GM19043 (cell line): Measurements from ENCODE around the gene BEX2.
A peak's percentile ranks its signal among the peaks of the same experiment; 100 is the strongest.
"Not testable (repeated sequence)": the region's sequence is repeated elsewhere in the genome, so short reads cannot be mapped to it uniquely, and the experiment has no call there.

ENCODE experiments used
- ATAC-seq: cut with Tn5 transposase; IDR thresholded peaks from one replicate; pipeline ENCODE4 v1.9.1; 2021; ENCODE audit warnings: low read depth; ENCODE audit not compliant: unreplicated experiment

BEX2 gene

DNA sequence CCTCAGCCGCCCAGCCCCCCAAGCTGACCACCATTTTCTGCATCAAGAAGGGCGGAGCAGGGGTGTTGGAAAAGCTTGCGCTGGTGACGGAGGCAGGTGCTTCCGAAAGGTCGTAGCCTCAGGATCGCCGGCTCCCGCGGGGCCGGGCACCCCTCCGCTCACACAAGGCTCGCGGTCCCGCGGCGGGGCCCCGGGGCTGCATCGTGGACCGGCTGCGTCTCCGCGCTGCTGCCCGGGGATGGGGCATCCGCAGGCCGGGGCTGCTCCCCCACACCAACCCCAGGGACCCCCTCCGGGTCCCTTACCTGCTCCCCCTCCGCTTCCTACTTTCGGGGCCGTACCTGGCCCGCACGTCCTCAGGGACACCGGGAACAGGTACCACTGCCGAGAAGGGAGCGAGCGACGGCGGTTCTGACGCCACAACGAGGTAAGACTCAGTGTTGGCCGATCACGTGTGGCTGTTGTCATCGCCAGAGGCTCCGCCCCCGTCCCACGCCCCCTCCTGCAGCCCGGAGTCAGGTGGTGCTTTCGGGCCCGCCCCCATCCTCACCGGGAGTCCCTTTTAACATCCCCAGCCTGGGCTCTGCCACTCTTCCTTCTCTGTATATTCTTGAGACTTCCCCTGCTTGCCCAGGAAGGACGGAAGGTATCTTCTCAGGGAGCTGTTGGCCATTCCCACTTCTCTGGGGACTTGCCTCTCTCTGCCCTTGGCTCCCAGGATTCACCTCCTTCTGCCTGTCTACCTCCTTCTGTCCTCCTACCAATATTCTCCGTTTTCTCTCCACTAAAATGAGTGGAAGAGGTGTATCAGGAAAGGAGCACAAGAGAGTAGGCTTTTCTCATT, at the start of gene BEX2:
BEX2 (minus strand) TSS at position 436 of the 844 bp plus-strand sequence. CDS start 1,014 bp downstream, outside the sequence.
- peak; percentile 95 for ATAC-seq

DNA sequence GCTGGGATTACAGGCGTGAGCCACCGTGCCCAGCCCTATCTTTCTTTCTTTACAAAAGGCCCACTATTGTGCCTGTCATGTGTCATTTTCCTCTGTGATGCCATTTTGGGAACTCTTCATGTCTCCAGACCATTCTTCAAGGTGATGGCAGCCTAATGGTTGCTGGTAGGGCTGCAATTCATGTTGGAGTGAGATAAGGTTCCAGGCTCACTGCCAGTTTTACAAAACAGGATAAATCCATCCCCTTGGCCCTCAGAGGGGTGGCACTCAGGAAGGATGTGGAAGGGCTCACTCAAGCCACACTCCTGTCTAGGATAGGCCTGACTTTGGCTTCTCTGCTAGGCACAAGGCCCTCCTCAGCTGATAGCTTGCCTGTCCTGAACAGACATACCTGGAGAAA, 49.3 kb upstream of the BEX2 start:
- no peak for ATAC-seq

DNA sequence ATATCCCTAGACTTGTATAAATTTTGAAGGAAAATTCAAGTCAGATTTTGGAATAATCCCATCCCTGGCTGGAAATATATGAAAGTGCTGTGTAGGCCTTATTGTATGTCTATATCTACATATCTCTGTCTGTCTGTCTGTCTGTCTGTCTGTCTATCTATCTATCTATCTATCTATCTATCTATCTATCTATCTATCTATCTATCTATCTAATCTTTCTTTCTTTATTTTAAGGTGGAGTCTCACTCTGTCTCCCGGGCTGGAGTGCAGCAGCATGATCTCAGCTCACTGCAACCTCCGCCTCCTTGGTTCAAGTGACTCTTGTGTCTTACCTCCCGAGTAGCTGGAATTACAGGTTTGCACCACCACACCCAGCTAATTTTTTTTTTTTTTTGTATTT, 48.8 kb upstream of the BEX2 start:
- ATAC-seq, result not testable (repeated sequence)

DNA sequence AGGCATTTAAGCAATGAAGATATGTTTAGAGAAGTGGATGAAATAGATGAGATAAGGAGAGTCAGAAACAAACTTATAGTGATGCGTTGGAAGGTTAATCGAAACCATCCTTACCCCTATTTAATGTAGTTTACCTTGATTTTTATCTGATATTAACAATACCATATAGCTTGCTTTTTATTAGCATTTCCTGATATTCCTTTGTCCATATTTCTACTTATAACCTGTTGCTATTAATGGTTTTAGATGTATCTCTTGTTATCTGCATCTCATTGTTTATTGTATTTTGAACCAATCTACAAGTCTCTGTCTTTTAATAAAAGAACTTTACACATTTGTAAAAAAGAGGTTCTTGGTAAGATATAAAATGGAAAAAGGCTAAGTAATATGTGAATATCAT, 47.1 kb upstream of the BEX2 start:
- ATAC-seq, result no peak

DNA sequence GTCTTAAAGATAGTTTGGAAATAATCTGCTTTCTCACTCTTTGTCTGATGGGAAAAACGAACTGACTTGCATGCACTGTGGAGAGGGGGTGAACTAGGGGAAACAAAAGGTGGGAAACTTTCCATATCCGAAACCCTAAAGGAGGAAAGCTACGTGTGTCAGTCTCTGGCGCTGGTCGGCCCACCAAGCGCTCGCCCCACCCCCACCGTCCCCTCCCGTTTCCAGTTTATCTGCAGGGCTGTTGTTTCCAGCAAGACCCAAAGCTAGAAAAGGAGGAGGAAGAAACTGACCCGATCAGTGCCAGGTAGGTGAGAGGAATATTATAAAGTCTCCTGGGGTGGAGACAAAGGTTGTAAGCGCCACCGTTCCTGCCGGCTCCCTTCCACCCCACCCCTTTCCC, 46.1 kb upstream of the BEX2 start:
- no peak for ATAC-seq

DNA sequence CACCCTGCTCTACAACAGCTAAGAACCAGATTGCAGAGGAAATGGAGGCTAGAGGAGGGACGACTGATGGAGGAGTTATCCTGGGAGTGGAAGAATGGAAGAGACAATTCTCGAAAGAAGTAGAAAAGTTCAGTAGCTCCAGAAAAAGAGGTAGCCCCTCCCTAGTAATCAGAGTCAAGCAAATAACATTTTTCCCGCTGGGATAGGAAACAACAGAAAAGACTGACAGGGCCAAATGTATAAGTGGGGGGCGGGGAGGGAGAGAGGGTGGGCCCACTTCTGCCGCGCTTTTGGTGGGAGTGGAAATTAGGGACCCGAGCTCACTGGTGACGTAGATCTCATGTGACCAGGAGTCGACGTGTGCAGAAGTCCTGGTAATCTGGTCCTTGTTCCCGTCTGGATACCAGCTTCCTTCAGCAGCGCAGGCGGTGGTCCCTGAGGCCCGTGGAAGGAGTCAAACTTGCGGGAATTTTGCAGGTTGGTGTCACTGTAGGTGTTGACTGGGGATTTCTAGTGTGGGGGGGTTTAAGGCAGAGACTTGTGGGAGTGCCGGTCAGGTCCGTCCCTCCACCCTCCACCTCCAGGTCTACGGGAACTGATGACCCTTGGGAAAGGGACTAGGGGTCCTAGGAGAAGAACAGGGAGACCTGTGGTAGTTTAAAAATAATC, 45.5 kb upstream of the BEX2 start, which contains the start of gene TCEAL9:
TCEAL9 (plus strand) TSS at position 377 of the 669 bp plus-strand sequence. CDS start 1,179 bp downstream, outside the sequence.
- ATAC-seq, result peak; percentile 49

DNA sequence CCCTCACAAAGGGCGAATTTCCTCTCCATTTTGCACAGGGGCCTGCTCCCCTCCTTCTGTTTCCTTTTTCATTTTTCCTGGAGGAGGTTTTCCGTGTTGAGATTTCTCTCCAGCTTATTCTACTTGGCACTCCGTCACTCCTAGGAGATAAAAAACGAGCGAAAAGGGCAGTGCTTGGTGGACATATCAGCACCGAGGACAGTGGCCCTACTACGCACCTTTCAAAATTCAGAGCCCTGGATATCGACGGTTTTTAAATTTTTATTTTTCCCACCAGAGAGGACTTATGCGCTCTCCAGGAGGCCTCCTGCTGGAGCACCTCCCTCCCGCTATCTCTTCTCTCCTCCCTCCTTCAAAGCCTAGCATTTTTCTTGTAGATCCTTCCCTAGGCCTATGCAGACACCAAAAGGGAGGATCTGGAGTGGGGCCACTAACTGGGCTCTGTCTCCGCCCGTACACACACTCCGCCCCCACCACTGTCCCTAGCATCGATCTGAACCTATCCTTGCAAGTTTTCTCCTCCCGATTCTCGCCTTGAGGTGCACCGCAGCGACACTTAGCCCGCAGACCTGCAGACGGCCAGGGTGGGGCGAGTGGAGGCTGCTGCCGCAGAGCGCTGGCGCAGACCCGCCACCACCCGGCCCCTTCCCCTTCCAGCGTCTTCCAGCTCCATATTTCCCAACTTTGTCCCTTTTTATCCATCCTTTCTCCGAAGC, 37.0 kb upstream of the BEX2 start:
- no peak for ATAC-seq

DNA sequence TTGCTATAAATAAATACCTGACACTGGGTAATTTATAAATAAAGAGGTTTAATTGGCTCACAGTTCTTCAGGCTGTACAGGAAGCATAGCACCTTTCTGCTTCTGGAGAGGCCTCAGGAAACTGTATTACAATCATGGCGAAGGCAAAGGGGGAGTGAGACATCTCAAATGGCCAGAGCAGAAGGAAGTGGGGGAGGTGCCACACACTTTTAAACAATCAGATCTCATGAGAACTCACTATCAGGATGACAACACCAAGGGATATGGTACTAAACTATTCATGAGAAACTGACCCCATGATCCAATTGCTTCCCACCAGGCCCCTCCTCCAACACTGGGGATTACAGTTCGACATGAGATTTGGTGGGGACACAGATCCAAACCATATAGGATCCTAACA, 33.8 kb upstream of the BEX2 start:
- no peak for ATAC-seq

DNA sequence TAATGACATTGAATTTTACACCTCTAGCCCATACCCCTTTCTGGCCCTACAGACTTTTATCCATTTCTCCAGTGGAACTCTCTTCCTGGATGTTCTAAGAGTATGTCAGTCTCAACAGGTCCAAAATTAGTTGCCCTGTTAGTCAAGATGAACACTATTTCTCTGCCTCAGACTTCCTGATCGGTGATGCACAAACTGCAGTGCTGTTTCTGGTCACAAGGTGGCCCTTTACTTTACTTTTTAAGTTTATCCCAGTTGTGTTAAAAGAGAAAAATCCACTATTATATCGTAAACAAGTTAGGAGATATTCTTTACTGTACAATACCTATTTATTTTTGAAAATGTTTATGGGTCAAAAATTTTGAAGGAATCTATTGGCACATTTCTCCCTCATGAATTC, 32.3 kb upstream of the BEX2 start:
- no peak for ATAC-seq

DNA sequence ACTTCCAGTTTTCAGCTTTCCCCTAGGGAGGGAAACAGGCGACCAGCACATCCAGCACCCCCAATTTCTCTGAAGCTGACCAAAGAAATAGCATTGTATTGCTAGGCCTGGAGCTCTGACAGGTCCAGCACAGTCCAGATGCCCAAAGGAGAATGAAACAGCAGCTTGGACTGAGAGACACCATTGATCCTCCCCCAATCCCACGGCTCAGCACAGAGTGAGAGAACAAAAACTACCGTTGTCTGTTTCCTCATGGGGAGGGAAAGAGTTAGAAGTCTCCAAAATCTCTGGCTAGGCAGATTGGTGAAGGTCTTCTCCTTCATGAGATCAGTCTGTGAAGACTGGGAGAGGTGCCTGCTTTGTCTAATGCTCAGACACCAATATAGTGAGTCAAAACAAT, 27.9 kb upstream of the BEX2 start:
- ATAC-seq, result no peak

DNA sequence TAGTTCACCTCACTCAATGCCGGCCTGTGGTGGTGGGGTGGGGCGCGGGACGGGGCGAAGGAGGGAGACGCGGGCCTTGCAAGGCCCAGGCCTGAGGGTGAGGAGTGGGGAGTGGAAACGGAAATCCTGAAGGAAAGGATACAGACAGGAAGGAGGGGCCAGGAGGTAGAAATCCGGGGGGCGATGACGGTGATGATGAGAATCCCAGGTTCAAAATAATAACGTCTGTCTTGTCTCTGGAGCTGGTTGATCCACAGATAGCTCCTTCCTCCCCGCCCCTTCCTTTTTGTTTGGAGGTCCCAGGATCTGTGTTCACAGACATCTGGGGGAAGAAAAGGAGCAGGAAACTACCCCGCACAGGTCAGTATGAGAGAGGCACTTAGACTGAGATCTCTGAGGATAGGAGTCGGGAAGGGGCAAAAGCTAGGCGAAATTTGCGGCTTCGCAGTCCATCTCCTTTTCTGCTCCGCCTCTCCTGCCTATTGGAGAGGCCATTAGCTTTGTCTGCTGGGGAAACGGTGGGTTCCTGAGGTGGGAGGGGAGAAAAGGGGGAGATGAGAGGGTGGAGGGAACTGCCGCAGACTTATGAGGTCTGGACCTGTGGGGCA, 20.0 kb upstream of the BEX2 start:
- ATAC-seq, result no peak

DNA sequence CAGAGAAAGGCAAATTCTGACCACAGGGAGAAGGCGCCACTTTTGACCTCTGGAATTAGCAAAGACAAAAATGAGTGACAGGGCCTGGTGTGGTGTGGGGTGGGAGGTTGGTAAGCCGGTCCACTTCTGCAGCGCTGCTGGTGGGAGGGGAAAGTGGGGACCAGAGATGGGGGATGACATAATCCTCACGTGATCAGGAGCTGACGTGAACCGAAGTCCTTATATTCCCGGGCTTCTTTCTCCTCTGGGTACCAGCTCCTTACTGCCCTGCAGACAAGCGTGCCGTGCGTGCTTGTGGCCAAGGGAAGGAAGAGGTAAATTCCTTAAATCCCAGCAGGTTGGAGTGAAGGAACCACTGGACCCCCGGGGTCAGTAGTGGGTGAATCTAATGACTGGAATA, 19.2 kb upstream of the BEX2 start, which contains the start of gene TCEAL7:
TCEAL7 (plus strand) TSS at position 249 of the 400 bp plus-strand sequence. CDS start 1,165 bp downstream, outside the sequence.
- no peak for ATAC-seq

DNA sequence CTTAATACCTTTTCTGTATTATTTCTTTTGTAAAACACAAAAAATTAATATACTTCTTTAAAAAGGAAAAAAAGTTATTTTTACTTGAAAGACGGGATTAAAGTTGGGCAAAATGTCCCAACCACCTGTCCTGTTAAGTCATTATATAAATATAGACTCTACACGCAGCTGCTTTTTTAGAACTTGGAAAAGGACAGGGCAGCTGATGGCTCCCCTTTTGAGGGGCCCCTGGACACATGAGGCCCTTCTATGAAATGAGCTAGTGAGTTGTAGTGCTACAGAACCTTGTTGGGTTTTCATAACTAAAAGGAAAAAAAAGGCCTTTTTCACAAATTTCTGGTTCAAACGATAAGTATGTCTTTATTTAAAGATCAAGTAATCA, 600 bp upstream of the BEX2 start:
- no peak for ATAC-seq

DNA sequence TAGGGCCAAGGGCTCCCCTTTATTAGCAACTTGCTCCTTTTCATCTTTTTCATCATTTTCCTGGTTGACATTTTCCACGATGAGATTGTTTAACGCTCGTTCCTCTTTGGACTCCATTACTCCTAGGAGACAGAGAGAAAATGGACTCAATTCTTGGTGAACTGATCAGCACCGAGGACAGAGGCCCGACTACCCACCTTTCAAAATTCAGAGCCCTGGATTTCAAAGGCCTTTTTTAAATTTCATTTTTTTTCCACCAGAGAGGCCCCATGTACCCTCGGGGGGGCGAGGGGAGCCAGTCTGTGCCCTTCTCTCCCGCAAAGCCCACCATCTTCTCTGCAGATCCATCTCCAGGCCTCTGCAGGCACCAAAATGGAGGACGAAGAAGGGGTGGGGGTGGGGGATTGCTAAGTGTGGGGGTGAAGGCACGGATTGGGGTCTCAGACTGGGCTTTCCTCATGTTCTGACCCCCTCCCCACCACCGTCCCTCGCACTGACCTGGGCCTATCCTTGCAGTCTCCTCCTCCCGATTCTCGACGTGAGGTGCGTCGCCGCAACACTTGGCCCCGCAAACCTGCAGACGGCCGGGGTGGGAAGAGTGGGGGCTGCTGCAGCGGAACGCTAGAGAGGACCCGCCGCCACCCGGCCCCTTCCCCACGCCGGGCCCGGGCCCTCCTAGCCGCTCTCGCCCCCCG, 783 bp downstream of the BEX2 start:
- ATAC-seq, result no peak

DNA sequence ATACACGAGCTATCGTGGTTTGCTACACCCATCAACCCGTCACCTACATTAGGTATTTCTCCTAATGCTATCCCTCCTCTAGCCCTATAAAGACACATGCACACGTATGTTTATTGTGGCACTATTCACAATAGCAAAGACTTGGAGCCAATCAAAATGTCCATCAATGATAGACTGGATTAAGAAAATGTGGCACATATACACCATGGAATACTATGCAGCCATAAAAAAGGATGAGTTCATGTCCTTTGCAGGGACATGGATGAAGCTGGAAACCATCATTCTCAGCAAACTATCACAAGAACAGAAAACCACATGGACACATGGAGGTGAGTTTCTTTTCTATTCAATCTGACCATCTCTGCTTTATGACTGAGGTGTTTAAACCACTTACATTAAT, 5.1 kb downstream of the BEX2 start:
- ATAC-seq, result not testable (repeated sequence)

DNA sequence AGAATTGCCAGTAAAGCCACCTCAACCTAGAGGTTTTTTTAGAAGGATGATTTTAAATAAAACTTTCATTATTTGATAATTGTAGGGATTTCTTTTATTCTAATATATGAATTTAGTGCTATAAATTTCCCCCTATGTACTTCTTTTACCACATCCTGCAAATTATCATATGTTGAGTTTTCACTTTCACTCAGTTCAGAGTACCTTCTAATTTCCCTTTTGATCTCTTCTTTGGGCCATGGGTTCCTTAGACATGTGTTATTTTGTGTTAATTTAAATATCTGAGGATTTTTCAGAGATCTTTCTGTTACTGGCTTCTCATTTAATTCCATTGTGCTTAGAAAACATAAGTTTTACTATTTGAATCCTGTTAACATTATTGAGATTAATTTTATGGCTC, 6.1 kb downstream of the BEX2 start:
- no peak for ATAC-seq

DNA sequence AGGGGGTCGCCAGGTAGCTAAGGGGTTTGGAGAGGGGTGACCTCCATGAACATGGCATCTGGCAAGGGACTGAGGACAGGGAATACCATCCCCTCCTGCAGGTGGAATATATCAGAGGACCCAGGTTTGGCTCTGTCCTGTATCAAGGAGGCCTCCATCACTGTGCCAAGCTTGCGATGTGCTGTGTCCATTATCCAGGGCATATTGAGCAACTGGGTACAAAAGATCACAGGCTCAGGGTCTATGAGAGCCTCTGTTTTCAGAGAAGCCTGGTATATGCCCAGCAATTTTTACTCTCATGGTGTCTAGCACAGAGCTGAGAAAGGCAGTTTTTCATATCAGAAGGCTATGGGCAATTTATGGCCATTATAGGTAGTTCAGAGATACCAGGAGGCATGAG, 17.7 kb downstream of the BEX2 start:
- ATAC-seq, result no peak

DNA sequence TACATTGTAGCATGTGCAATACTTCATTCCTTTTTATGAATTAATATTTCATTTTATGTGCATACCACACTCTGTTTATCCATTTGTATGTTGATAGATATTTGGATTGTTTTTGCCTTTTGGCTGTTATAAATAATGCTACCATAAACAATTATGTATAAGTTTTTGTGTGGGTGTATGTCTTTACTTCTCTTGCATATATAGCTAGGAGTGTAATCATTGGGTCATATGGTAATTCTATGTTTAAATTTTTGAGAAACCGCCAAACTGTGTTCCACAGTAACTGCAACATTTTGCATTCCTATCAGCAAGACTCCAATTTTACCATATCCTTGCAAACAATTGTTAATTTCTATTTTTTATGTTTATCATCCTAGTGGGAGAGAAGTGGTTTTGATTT, 31.2 kb downstream of the BEX2 start:
- ATAC-seq, result no peak

DNA sequence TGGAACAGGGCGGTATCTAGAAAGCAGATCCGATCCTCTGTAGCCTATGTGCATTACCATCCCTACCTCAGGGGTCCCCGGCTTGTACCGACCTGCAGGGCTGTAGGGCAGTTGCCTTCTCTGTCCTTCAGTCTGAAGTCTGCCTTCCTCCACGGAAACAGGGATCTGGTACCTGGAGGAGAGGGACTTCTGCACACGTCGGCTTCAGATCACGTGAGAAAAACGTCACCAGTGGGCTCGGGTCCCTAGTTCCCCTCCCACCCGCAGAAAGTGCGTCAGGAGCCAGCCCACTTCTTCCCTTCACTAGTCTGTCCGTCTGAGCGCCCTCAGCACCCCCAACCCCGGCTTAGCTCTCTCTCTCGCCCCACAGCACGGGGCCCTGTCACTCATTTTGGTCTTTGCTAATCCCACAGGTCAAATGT, 34.2 kb downstream of the BEX2 start, which contains the start of gene TCEAL5:
TCEAL5 (minus strand) TSS at position 170 of the 422 bp plus-strand sequence. CDS start 2,187 bp downstream, outside the sequence.
- ATAC-seq, result no peak
